T47D (cell line): Measurements from ENCODE around the gene NOS1.

Experiments used
- DNase-seq, 2 experiments: peaks; one replicate each; pipeline versions ENCODE4 v3.0.0 to v3.0.0-alpha.2; 2011 to 2012; ENCODE audit warnings: low read depth in 1 of 2, low spot score in 1 of 2
- JUND ChIP-seq: IDR thresholded peaks from 2 replicates; pipeline ENCODE4 v1.6.1; 2012; ENCODE audit warnings: low read depth
- in situ Hi-C: cut with HindIII; loops from 2 replicates; pipeline ENCODE4 v1.10.0; 2016; ENCODE audit warnings: low sequenced_read_pairs, low pct_unique_long_range_greater_than_20kb

Gene NOS1

DNA sequence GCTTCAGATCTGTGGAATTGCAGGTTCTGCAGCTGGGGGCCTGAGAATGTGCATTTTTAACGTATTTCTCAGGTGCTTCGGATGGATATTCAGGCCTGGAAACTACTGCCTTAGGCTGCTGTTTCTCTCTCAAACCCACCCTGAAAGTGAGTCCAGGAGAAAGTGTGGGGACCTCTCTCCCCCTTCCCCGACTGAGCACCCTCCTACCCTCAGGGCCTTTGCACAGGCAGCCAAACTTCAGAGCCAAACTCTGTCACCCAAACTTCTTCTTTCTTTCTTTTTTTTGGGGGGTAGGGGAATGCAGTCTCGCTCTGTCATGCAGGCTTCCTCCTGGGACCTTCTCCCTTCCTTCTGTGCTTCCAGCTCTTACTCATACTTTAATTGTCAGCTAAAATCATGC is 88.7 kb downstream of the NOS1 start:
- no peak for TF ChIP-seq JUND
- DNase-seq = no peak
- in situ Hi-C loops = no loop called here

DNA sequence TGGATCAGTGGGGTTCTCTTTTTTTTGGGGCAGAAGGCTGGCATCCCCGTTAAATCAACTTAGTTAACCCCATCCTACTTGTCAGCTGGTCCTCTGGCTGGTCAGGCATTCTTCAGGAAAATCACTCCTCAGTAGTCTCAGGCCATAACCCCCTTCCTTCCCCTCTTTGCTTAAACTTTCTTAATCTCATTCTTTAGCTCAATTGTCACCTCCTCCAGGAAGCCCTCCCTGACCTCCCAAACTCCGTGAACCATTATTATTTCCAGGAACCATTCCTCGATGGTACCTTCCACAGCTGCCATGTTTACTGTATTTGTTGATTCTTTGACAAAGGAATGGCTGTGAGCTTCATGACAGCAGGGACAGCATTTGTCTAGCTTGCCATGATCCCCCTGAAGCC is 98.7 kb downstream of the NOS1 start:
- in situ Hi-C loops = no loop called here
- DNase-seq = no peak
- no peak for TF ChIP-seq JUND

DNA sequence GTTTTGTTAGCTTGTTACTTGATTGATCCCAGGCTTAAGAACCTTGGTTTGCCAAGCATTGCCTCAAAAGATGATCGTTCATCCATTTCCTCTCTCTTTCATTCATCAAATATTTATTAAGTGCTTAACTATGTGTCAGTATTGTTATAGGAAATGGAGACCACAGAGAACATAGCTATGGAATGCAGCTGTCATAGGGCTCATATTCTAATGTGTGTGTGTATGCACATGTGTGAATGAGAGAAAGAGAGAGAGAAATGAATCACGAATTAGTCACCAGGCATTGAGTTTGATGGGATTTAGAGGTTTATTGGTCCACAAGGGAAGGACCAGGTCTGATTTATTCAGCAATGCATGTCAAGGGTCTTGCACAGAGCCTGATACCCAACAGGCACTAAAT is 100.2 kb downstream of the NOS1 start:
- in situ Hi-C loops = no loop called here
- DNase-seq = no peak
- no peak for TF ChIP-seq JUND

DNA sequence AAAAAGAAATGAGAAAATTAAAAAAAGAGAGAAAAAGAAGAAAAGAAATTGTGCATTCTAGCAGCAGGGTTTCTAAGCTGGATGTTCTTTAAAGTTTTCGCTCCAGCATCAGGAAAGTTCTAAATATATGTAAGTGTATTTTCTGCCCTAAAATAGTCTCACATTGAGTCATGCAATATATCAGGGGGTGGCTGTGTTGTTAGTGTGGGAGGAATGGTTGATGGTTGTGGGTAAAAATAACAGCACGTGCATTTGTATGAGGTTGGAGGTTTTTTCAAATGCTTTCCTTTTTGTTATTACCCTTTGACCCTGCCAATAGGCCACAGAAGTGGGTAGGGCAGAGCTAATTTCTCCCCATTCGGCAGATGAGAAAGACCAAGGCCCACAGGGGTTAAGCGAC is 106.0 kb downstream of the NOS1 start:
- in situ Hi-C loops = no loop called here
- no peak for DNase-seq
- no peak for TF ChIP-seq JUND

DNA sequence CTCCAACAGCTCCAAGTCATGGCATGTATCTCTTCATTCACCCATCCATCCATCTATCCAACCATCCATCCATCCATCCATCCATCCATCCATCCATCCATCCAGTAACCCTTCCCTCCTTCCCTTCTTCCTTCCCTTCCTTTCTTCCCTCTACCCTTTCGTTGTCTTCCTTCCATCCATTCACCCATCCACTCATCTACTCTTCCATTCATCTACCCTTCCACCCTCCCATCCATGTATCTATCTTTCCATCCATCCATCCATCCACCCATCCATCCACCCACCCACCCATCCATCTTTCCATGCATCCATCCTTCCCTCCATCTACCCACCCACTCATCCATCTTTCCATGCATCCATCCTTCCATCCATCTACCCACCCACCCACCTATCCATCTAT is 117.9 kb downstream of the NOS1 start:
- TF ChIP-seq JUND = no peak
- DNase-seq = no peak
- in situ Hi-C loops = no loop called here

DNA sequence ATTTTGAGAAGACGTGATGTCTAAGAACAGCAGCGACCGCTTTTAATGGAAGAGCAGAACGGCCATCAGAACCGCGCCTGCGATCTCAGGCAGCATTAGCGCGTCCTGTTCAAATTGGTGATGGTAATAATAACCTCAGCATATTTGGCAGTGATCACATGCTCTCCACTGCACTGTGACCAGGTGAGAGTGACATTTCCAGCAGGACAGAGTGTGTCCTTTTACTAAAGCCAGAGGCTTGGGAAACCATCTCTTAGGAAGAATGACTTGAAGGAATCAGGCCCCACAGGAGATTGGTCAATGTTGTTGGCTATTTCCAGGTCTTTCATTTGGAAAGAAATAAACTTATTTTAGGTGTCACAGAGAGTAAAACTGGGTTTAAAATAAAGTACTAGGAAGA is 119.7 kb downstream of the NOS1 start:
- DNase-seq = no peak
- TF ChIP-seq JUND = no peak
- in situ Hi-C loops = no loop called here

DNA sequence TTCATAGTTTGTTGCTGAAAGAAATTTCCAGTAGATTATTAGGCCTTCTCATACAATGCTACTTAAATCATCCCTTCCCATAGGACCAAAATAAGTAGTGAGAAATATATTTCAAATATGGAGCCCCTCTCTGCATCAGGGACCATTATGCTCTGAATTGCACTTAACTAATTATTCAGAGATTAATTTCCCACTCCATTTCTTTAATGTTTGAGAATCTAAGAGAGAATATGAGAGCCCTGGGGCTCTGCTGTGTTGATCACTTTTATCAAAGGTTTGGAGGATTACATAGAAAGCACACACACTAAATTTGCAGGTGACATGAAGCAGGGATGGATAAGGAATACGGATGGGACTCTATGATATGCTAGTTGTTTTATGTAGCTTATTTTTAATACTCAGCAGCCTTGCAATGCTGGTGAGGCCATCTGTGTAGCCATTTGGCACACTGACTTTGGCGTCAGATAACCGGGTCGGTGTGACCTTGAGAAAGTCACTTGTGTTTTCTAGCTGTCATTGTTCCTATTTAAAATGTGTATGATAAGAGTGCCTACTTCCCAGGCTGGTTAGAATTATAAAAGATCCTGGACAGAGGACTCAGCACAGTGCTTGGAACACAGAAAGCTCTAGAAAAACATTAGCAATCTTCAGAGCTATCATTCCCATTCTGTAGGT is 121.2 kb downstream of the NOS1 start:
- no peak for DNase-seq
- no peak for TF ChIP-seq JUND
- in situ Hi-C loops = no loop called here

DNA sequence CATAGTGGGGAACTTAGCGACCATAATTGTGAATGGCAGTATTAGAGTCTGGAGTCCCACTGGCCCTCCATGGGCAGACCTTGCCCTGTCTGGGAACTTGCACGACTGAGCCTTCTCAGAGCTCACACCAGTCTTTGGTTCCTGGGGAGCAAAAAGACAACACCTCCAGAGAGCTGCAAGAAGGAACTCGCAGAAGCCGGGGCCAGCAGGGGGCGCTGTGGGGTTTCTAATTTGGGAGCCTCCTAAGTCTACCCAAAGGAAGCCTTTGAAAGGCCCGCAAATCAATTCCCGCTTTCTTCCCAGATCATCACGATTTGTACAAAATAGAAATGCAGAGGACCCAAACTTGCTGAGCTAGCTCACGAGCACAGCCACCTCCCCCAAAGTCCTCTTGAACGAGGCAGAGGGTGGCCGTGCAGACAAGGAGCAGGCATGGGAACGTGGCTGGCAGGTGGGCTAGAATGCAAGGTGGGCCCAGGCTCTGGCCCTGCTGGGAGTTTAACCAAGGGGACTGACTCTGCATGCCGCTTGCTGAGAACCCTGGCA is 124.9 kb downstream of the NOS1 start:
- in situ Hi-C loops = no loop called here
- no peak for TF ChIP-seq JUND
- peak; percentile 68 to 81 for DNase-seq

DNA sequence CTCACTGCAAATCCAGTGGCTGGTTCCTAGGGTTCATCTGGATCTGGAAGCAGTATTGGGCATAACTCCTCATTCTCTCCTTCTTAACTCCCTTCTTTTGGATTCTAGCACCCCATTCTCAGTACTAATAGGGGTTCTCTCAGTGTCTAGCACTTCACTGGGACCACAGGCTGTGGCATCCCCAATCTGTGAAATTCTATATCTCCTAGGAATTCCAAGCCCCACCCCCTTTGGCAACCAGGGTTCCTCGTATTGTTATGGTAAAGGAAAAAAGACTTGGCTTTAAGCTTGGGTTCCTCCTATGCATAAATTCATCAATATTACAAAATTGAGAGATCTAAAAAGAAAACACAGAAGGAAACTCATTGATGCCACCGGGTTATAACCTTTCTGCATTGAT is 126.2 kb downstream of the NOS1 start:
- TF ChIP-seq JUND = no peak
- in situ Hi-C loops = no loop called here
- DNase-seq = no peak

DNA sequence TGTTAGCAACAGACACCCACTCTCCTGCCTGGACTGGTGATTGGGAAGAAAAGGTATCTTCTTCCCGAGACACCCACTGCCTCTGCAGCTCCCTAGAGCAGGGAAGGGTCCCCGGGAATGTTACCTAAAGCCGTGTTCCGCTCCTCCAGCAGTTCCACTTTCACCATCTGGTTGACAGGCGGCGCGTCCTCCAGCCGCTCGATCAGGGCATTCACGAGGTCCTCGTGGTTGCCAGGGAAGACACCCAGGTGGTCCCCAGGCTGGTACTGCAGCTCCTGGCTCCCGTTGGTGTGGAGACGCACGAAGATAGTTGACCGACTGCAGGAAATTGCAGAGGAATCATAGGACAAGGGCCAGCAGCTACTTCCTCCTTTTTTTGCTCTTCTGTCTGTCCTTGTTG is 127.0 kb downstream of the NOS1 start:
- no peak for TF ChIP-seq JUND

DNA sequence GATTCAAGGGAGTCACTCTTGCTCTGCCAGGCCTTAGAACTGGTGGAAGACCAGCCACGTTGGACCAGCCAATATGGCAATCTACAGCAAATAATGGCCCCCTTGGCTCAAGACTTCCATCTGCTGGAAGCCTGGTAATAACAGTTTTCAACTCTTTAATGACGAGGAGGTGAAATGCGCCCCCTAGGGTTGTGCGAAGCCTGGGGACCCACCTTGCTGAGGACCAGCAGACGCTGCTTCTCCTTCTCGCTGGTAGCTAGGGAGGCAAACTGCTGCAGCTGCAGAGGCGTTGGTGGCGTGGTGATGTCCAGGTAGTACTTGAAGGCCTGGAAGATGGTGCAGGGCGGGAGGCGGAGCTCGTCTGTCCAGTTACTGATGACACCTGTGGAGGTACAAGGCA is 129.7 kb downstream of the NOS1 start:
- no peak for TF ChIP-seq JUND
- in situ Hi-C loops = no loop called here
- no peak for DNase-seq

More for the DNA sequence above, 127.0 kb downstream of the NOS1 start:
- in situ Hi-C loops = no loop called here
- no peak for DNase-seq

DNA sequence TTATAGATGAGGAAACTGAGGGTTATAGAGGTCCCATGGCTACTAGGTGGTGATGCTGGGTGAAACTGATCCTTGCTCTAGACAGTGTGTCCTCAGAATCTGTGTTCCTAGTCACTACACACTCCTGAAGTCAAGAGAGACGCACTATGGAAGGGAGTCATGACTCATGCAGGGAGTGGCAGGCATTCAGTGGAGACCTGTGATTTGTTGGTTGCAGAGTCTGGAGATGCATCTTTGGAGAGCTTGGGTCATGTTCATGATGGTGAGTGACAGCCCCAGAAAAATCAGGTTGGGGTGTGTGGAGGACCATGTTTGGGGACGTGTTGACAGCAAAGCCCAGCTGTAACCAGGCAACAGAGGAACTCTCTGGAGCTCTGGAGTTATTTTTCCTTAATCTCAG is 133.2 kb downstream of the NOS1 start:
- DNase-seq = no peak
- no peak for TF ChIP-seq JUND
- in situ Hi-C loops = no loop called here

DNA sequence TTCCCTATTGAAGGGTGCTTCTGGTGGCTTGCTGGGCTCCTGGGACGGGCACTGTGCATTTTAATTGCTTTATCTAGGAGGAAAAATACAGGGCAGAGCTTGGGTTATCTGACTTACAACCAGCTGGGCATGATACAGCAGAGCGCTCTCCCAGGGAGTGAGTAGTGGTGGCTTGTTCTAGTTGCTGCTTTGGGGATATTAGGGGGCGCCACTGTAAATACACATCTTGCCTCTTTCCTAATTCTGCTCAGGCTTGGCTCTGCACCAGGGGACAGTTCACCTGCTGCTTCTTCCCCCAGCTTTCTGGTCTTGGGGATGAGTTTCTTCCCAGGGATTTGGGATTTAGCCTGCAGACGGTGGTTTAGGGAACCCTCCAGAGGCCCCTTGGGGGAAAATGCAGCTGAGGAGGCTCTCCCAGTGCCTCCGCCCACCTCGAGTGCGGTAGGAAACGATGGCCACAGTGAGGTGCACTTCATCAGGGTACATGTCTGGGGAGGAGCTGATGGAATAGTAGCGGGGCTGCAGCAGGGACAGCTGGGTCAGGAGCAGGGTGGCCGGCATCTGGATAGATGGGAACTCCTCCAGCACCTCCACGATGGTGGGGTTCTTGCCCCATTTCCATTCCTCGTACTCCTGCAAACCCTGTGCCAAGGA is 134.3 kb downstream of the NOS1 start:
- in situ Hi-C loops = no loop called here
- no peak for TF ChIP-seq JUND
- DNase-seq = no peak
